CD4-positive, alpha-beta T cell (primary cell): ENCODE data around the gene CLPSL1. TPM values are rescaled to one million over a fixed set of nuclear protein-coding genes. Genes with fewer than 3 reads are reported as not detected.

Experiments
- ATAC-seq: fragments of 200-7000 bp; cut with Tn5 transposase; one replicate; pipeline ENCODE4 v1.10.0; 2022; ENCODE audit warnings: mild to moderate bottlenecking; ENCODE audit not compliant: poor library complexity
- CTCF ChIA-PET: fragments of 350-600 bp; sonication (Branson Sonifier 250); formaldehyde crosslinking; loops from one replicate; lab custom pipeline; 2021; ENCODE audit warnings: antibody characterized with exemption, inconsistent platforms; lab: Charles Lee
- POLR2A ChIA-PET: fragments of 350-600 bp; sonication (Branson Sonifier 250); formaldehyde crosslinking; loops from one replicate; lab custom pipeline; 2021; ENCODE audit warnings: antibody characterized with exemption, inconsistent platforms; lab: Charles Lee
- DNase-seq, 14 experiments: peaks; one replicate each; pipeline ENCODE4 v3.0.0-alpha.2; 2013 to 2020; ENCODE audit warnings: mixed read lengths in 2 of 14
- H3K27ac ChIP-seq, 2 donors: one replicate each; pipeline versions ENCODE4 v1.5.1 to v1.7.0; 2013; ENCODE audit warnings: low read length in 2 of 2, low read depth in 1 of 2, mild to moderate bottlenecking in 1 of 2
- H3K27me3 ChIP-seq, 2 experiments: 1 replicate in 1 of 2; 2 replicates in 1 of 2; pipeline versions ENCODE4 v1.6.1 to v1.7.0; 2013; ENCODE audit warnings: low read length in 2 of 2, control low read depth in 1 of 2, mild to moderate bottlenecking in 1 of 2, moderate library complexity in 1 of 2; ENCODE audit not compliant: insufficient read depth in 2 of 2, control insufficient read depth in 1 of 2
- H3K36me3 ChIP-seq: one replicate; pipeline ENCODE4 v1.6.1; 2013; ENCODE audit warnings: low read length, control low read depth; ENCODE audit not compliant: insufficient read depth
- H3K4me1 ChIP-seq: one replicate; pipeline ENCODE4 v1.6.1; 2013; ENCODE audit warnings: low read length, control low read depth; ENCODE audit not compliant: insufficient read depth
- H3K4me3 ChIP-seq: one replicate; pipeline ENCODE4 v1.5.1; 2013; ENCODE audit warnings: mild to moderate bottlenecking, low read length, moderate library complexity
- H3K9me3 ChIP-seq, 2 experiments: 1 replicate in 1 of 2; 2 replicates in 1 of 2; pipeline versions ENCODE4 v1.6.1 to v1.7.0; 2013; ENCODE audit warnings: low read length in 2 of 2, mild to moderate bottlenecking in 2 of 2, control low read depth in 1 of 2, moderate library complexity in 1 of 2; ENCODE audit not compliant: control insufficient read depth in 1 of 2, insufficient read depth in 1 of 2
- H3K27ac Mint-ChIP-seq: one replicate; pipeline ENCODE4 v1.8.0; 2020; ENCODE audit warnings: mixed read lengths
- H3K27me3 Mint-ChIP-seq: one replicate; pipeline ENCODE4 v1.8.0; 2021; ENCODE audit warnings: mixed read lengths
- H3K36me3 Mint-ChIP-seq: one replicate; pipeline ENCODE4 v1.8.0; 2021; ENCODE audit warnings: low read depth, mixed read lengths
- H3K4me1 Mint-ChIP-seq: one replicate; pipeline ENCODE4 v1.8.0; 2021; ENCODE audit warnings: low read depth, mixed read lengths
- H3K4me3 Mint-ChIP-seq: one replicate; pipeline ENCODE4 v1.8.0; 2020; ENCODE audit warnings: mild to moderate bottlenecking, mixed read lengths
- H3K9me3 Mint-ChIP-seq: one replicate; pipeline ENCODE4 v1.8.0; 2020; ENCODE audit warnings: mixed read lengths
- intact Hi-C, 2 experiments: fragments of 100-400 bp; cut with DNase I in 1 of 2; cut with micrococcal nuclease in 1 of 2; formaldehyde crosslinking; loops; one replicate each; pipeline versions ENCODE4 v1.15.1 to v1.9.0; 2023 to 2025; cut with DNase I, micrococcal nuclease
- total RNA-seq, 174 experiments: library from RNA in 2 of 174; stranded (reverse) in 2 of 174; gene quantifications; one replicate each; pipeline ENCODE4 v1.2.3 and lab custom pipeline; 2021 to 2026
- TF ChIP-seq, protein P1 (sequence below): fragments of 200-600 bp; IDR thresholded peaks from one replicate; pipeline ENCODE4 v1.8.0; 2022; ENCODE audit warnings: antibody characterized with exemption, mild to moderate bottlenecking

The CLPSL1 gene
- total RNA-seq, 2 experiments from 2014 or later: not detected

DNA sequence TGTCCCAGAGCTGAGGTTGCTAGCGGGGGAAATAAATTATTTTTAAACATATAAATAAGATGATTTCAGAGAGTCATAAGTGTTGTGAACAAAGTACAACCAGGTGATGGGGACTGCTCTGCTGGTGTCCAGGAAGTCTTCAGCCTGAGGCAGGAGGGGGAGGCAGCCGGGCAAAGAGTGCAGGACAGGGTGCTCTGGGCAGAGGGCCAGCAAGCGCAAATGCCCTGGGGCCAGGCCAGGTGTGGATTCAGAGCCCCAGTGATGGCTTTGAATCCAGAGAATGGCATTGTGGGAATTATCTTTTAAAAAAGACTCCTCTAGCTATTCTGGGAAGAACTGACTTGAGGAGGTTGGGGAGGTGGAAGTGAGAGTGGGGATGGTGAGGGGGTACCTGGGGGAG, 1.6 kb downstream of the CLPSL1 start:
- Mint-ChIP-seq H3K4me1 (no peaks in the 10 kb centered on the region), H3K36me3 (no peaks in the 10 kb centered on the region), H3K9me3 (no peaks in the 10 kb centered on the region), H3K4me3 (no peak overlapping the region), H3K27ac (no peak overlapping the region), H3K27me3 (peaks cover 56% of the 10 kb centered on the region)
- ATAC-seq (no peak), DNase-seq (no peak)
- Histone ChIP-seq H3K27ac (no peak overlapping the region), H3K9me3 (peaks cover 0 to 7% of the 10 kb centered on the region in 2 experiments), H3K4me1 (peaks cover 5% of the 10 kb centered on the region), H3K4me3 (no peak overlapping the region), H3K27me3 (peaks cover 21 to 28% of the 10 kb centered on the region in 2 experiments), H3K36me3 (no peaks in the 10 kb centered on the region)
- POLR2A ChIA-PET: no interaction called here
- CTCF ChIA-PET: no interaction called here
- TF ChIP-seq, protein P1, sequence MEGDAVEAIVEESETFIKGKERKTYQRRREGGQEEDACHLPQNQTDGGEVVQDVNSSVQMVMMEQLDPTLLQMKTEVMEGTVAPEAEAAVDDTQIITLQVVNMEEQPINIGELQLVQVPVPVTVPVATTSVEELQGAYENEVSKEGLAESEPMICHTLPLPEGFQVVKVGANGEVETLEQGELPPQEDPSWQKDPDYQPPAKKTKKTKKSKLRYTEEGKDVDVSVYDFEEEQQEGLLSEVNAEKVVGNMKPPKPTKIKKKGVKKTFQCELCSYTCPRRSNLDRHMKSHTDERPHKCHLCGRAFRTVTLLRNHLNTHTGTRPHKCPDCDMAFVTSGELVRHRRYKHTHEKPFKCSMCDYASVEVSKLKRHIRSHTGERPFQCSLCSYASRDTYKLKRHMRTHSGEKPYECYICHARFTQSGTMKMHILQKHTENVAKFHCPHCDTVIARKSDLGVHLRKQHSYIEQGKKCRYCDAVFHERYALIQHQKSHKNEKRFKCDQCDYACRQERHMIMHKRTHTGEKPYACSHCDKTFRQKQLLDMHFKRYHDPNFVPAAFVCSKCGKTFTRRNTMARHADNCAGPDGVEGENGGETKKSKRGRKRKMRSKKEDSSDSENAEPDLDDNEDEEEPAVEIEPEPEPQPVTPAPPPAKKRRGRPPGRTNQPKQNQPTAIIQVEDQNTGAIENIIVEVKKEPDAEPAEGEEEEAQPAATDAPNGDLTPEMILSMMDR: no peak
- intact Hi-C loops: no loop called here

DNA sequence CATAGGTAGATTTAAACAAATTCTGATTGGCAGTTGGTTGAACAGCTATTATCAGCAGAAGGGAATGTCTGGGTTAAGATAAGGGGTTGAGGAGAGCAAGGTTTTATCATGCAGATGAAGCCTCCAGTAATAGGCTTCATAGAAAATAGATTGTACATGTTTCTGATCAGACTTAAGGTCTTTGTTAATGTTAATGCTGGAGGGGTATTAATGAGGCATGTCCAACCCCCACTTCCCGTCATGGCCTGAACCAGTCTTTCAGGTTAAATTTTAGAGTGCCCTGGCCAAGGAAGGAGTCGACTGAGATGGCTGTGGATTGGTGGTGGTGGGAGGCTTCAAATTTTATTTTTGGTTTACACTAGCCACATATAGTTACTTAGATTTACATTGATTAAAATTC, 3.4 kb downstream of the CLPSL1 start:
- Mint-ChIP-seq H3K9me3 (no peaks in the 10 kb centered on the region), H3K4me1 (no peaks in the 10 kb centered on the region), H3K27me3 (peaks cover 58% of the 10 kb centered on the region), H3K36me3 (no peaks in the 10 kb centered on the region), H3K27ac (no peak overlapping the region), H3K4me3 (no peak overlapping the region)
- DNase-seq (no peak), ATAC-seq (no peak)
- no peak overlapping the region for H3K4me3 ChIP-seq
- no peaks in the 10 kb centered on the region for H3K36me3 ChIP-seq
- H3K9me3 ChIP-seq: peaks cover 0 to 9% of the 10 kb centered on the region in 2 experiments
- intact Hi-C loops: no loop called here
- CTCF ChIA-PET: no interaction called here
- H3K27ac ChIP-seq: no peak overlapping the region
- H3K4me1 ChIP-seq: peaks cover 5% of the 10 kb centered on the region
- POLR2A ChIA-PET: interaction anchor here (0.5 kb wide), 1 partner anchor 7 kb away, joined by 3 read pairs; no protein-coding TSS in a partner anchor
- TF ChIP-seq, protein P1: no peak
- peaks cover 26 to 33% of the 10 kb centered on the region in 2 experiments for H3K27me3 ChIP-seq

DNA sequence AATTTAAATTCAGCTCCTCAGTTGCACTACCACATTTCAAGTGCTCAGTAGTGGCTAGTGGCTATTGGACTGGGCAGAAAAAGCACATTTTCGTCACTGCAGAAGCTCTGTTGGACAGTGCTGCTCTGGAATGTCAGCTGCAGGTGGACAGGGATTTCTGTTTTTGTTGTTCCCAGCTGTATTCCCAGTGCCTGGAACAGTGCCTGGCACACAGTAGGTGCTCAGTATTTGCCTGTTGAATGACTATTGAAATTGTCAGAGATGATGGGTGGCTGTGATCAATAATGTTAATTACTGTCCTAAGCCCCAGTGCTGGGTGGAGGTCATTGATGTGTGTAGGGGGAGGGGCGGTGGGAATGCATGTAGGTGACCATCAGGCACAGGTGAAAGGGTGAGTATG, 5.5 kb downstream of the CLPSL1 start:
- Mint-ChIP-seq H3K36me3 (no peaks in the 10 kb centered on the region), H3K9me3 (no peaks in the 10 kb centered on the region), H3K27me3 (peaks cover 58% of the 10 kb centered on the region), H3K27ac (no peak overlapping the region), H3K4me1 (no peaks in the 10 kb centered on the region), H3K4me3 (no peak overlapping the region)
- peaks cover 5% of the 10 kb centered on the region for H3K4me1 ChIP-seq
- H3K4me3 ChIP-seq: no peak overlapping the region
- intact Hi-C loops: no loop called here
- ChIA-PET POLR2A (no interaction called here), CTCF (no interaction called here)
- peaks cover 29 to 30% of the 10 kb centered on the region in 2 experiments for H3K27me3 ChIP-seq
- no peaks in the 10 kb centered on the region for H3K36me3 ChIP-seq
- no peak for ATAC-seq
- DNase-seq: no peak
- no peak overlapping the region for H3K27ac ChIP-seq
- TF ChIP-seq, protein P1: no peak
- peaks cover 0 to 9% of the 10 kb centered on the region in 2 experiments for H3K9me3 ChIP-seq
